ENCODE results near the gene BCAR1.

BCAR1 gene

GRCh38 chr16:75238853-75239541 is 12.4 kb downstream of the BCAR1 start:
- DNase-seq, result no peak

GRCh38 chr16:75238132-75238852 is 13.1 kb downstream of the BCAR1 start:
- DNase-seq, result no peak

- DNase-seq, result no peak
These were observed 13.9 kb downstream of the BCAR1 start for GRCh38 chr16:75237398-75238131.

- DNase-seq, result no peak
These were observed 14.6 kb downstream of the BCAR1 start for GRCh38 chr16:75236736-75237397.

GRCh38 chr16:75236232-75236631 is 15.2 kb downstream of the BCAR1 start:
- DNase-seq, result no peak

GRCh38 chr16:75235721-75236193 is 15.7 kb downstream of the BCAR1 start:
- DNase-seq, result no peak

- no peak for DNase-seq
These were observed 16.3 kb downstream of the BCAR1 start for GRCh38 chr16:75234856-75235696.

GRCh38 chr16:75233611-75233938 is 17.8 kb downstream of the BCAR1 start:
- no peak for DNase-seq

- DNase-seq, result no peak
These were observed 19.9 kb downstream of the BCAR1 start for GRCh38 chr16:75231570-75231969.

- no peak for DNase-seq
These were observed 20.8 kb downstream of the BCAR1 start for GRCh38 chr16:75230471-75231110.

- DNase-seq, result no peak
These were observed 22.0 kb downstream of the BCAR1 start for GRCh38 chr16:75229172-75230031.

GRCh38 chr16:75228143-75228976 is 23.1 kb downstream of the BCAR1 start:
- DNase-seq, result no peak

- no peak for DNase-seq
These were observed 23.9 kb downstream of the BCAR1 start for GRCh38 chr16:75227361-75228142.

GRCh38 chr16:75226550-75227360 is 24.7 kb downstream of the BCAR1 start:
- no peak for DNase-seq

- DNase-seq, result no peak
These were observed 25.5 kb downstream of the BCAR1 start for GRCh38 chr16:75225678-75226515.

GRCh38 chr16:75225092-75225491 is 26.3 kb downstream of the BCAR1 start:
- DNase-seq, result no peak

Data from SHP77 (cell line).